C4-2B (cell line): ENCODE measurements around the gene CC2D1A.

Source experiments
- H3K27ac ChIP-seq: fragments of 450-650 bp; 2 replicates; pipeline ENCODE4 v1.5.1; 2017
- CTCF ChIP-seq: fragments of 450-650 bp; conservative IDR thresholded peaks from 2 replicates; pipeline ENCODE4 v1.5.1; 2017; ENCODE audit warnings: mild to moderate bottlenecking
- ZFX ChIP-seq: fragments of 450-650 bp; IDR thresholded peaks from 2 replicates; pipeline ENCODE4 v1.6.1; 2017

CC2D1A gene

DNA sequence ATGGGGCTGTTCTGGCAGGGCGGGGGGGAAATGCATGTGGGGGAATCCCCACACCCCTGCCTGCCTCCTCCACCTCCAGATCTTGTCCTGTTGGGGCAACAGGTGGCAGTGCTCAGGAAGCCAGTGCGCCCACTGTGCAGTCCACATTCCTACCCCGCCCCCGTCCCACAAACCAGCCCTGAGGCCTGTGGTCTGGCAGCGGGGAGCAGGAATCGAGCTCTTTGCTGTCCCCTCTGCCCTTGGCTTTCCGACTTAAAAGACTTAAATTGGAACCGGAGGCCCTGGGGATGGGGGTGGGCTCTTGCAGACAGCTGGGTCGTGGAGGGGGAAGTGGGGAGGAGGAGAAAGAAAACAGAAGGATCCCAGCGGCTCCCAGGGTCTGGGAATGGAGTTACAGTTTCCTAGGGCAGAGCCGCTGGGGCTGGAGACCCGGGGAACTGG, 24.7 kb upstream of the CC2D1A start:
- no peak for TF ChIP-seq CTCF
- no peak for TF ChIP-seq ZFX
- H3K27ac ChIP-seq: no peak overlapping the region

DNA sequence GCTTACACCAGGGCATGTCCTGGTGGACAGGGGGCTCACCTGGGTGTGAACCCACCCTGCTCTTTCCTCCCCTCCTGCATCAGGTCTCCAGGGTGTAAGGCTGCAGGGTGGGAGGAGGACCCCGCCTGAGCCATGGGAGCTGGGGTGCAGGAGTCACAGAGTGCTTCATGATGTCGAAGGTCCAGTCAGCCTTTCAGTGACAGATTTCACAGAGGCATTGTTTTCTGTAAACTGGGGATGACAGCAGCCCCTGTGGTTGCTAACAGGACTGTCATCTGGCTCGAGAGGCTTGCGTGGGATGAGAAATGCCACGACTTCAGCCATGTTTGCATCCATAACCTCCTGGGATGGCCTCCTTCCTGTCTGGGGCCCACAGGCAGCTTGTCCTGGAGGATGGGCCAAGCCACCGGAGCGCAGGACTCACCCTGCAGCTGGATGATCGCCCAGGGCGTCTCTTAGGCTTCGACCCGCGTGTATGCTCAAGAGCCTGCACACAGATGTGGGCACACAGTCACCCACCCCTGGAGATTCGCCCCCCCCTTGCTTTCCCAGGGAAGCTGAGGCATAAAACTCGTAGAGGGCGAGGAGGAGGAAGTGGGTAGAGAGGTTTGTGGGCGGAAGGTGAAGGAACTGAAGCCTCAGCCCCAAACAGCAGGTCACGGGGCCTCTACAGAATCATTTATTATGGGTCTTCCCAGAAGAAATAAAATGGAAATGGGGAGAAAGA, 24.1 kb upstream of the CC2D1A start:
- H3K27ac ChIP-seq: no peak overlapping the region
- TF ChIP-seq ZFX (no peak), CTCF (no peak)

DNA sequence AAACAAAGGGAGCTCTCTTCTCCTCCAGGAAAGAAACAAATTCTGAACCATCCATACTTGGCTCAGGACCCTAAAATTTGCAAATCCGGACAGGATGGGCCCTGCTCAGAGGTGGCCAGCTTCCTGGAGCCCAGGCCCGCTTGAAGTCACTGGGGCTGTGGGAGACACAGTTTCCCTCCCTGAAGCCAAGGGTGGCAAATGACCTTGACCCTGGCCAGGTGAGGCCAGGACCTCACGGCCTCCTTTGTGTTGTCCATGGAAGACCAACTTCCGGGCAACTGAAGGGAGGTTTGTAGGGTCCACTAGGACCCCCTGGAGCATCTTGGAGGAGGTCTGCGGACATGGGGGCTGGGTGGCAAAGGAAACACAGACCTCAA, 23.6 kb upstream of the CC2D1A start:
- no peak overlapping the region for H3K27ac ChIP-seq
- TF ChIP-seq CTCF (no peak), ZFX (no peak)

GRCh38 chr19:13882836-13883235, 23.2 kb upstream of the CC2D1A start:
- TF ChIP-seq CTCF: no peak
- no peak for TF ChIP-seq ZFX

GRCh38 chr19:13883516-13884064, 22.4 kb upstream of the CC2D1A start:
- TF ChIP-seq CTCF: no peak
- no peak for TF ChIP-seq ZFX
- H3K27ac ChIP-seq: no peak overlapping the region

More at GRCh38 chr19:13882836-13883235, 23.2 kb upstream of the CC2D1A start:
- H3K27ac ChIP-seq: no peak overlapping the region

DNA sequence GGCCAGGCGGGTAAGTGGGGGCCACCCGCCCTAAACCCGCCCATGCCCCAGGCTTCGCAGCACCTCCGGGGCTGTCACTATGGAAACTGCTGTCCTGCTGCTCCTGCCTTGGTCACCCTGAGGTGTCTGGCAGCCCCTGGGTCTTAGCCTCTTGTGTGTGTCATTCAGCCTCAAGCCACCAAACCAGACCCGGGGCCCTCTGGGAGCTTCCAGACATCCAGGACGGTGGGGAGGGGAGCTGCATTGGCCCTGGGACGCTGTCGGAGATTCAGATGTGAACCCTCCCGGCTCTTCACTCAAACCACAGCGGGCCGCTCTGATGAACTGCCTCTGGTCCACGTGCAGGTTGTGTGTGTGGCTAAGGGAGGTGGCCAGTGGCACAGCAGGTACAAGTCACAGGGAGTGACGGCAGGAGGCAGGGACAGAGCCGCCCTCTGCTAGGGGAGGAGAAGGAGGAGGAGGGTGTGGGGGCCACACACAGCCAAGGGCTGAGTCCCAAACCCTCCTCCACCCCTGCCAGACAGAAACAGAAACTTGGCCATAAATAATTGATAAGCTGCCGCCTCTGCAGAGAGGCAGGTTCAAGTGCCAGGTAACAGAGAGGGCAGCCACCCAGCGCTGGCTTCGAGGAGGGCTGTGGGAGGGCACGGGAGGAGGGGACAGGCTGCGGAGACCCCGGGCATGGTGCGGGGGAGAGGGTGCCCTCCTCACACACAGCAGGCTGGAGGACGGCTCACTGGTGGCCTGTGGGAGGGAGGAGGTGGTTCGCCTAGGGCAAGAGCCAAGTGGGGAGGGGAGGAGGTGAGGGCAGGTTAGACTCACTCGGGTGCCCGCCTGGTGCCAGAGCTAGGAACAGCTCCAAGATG, 21.0 kb upstream of the CC2D1A start:
- no peak overlapping the region for H3K27ac ChIP-seq
- no peak for TF ChIP-seq ZFX
- no peak for TF ChIP-seq CTCF

- TF ChIP-seq ZFX: no peak
- no peak for TF ChIP-seq CTCF
- H3K27ac ChIP-seq: no peak overlapping the region
Measured at GRCh38 chr19:13885826-13886365, 20.1 kb upstream of the CC2D1A start.
